A673 (cell line): ENCODE data around the gene UNK.

Experiments
- CTCF ChIP-seq: fragments of 300-800, 200-600 bp; sonication (generic); conservative IDR thresholded peaks from 2 replicates; pipeline ENCODE4 v1.5.1; 2017; ENCODE audit warnings: low read depth, mild to moderate bottlenecking, antibody characterized with exemption, low read length, moderate library complexity, mixed read lengths
- EZH2 ChIP-seq: fragments of 200-600 bp; sonication (generic); IDR thresholded peaks from 2 replicates; pipeline ENCODE4 v1.6.1; 2017; ENCODE audit warnings: borderline replicate concordance, low read depth, mild to moderate bottlenecking, mixed read lengths, antibody characterized with exemption, low read length; ENCODE audit not compliant: poor library complexity, severe bottlenecking

GRCh38 chr17:75763269-75763607 is 21.4 kb upstream of the UNK start:
- no peak for TF ChIP-seq EZH2
- TF ChIP-seq CTCF = no peak
